Fibroblast of lung (primary cell): ENCODE results near the gene OGFR. TPM values are rescaled to one million over a fixed set of nuclear protein-coding genes. Genes with fewer than 3 reads are reported as not detected.
"Not testable (repeated sequence)": the region's sequence is repeated elsewhere in the genome, so short reads cannot be mapped to it uniquely, and the experiment has no call there.

ENCODE experiments used
- DNase-seq, 2 donors: peaks; one replicate each; pipeline versions ENCODE4 v3.0.0 to v3.0.0-alpha.2; 2010; ENCODE audit warnings: low read depth in 2 of 2
- H2AFZ ChIP-seq: 2 replicates; pipeline ENCODE4 v1.5.1; 2012; ENCODE audit warnings: low read length, control low read depth, inconsistent platforms
- H3K27ac ChIP-seq: 2 replicates; pipeline ENCODE4 v1.5.1; 2011; ENCODE audit warnings: low read length, control low read depth; ENCODE audit not compliant: insufficient read depth
- H3K27me3 ChIP-seq: 2 replicates; pipeline ENCODE4 v1.5.1; 2011; ENCODE audit warnings: mild to moderate bottlenecking, low read length; ENCODE audit not compliant: control insufficient read depth, insufficient read depth
- H3K36me3 ChIP-seq: 2 replicates; pipeline ENCODE4 v1.5.1; 2011; ENCODE audit warnings: low read length; ENCODE audit not compliant: control insufficient read depth, insufficient read depth
- H3K4me1 ChIP-seq: 2 replicates; pipeline ENCODE4 v1.5.1; 2011; ENCODE audit warnings: low read length; ENCODE audit not compliant: control insufficient read depth, insufficient read depth; ENCODE audit errors: extremely low read depth
- H3K4me2 ChIP-seq: 2 replicates; pipeline ENCODE4 v1.5.1; 2011; ENCODE audit warnings: low read length, control low read depth; ENCODE audit not compliant: insufficient read depth; ENCODE audit errors: extremely low read depth
- H3K4me3 ChIP-seq, 4 experiments: fragments of 200-600 bp in 1 of 4; sonication (generic) in 1 of 4; replicated peaks in 1 of 4; 2 replicates each; pipeline ENCODE4 v1.5.1; 2011 to 2016; ENCODE audit warnings: low read length in 4 of 4, low read depth in 3 of 4, mild to moderate bottlenecking in 3 of 4, control low read depth in 2 of 4, inconsistent platforms in 1 of 4, mixed read lengths in 1 of 4; ENCODE audit not compliant: insufficient read depth in 1 of 4; ENCODE audit errors: control extremely low read depth in 1 of 4
- H3K79me2 ChIP-seq: 2 replicates; pipeline ENCODE4 v1.5.1; 2012; ENCODE audit warnings: mild to moderate bottlenecking, low read length, inconsistent platforms; ENCODE audit not compliant: control insufficient read depth, insufficient read depth
- H3K9ac ChIP-seq: 2 replicates; pipeline ENCODE4 v1.5.1; 2011; ENCODE audit warnings: mild to moderate bottlenecking, low read length, control low read depth; ENCODE audit not compliant: insufficient read depth
- H3K9me3 ChIP-seq: 2 replicates; pipeline ENCODE4 v1.5.1; 2012; ENCODE audit warnings: low read depth, low read length; ENCODE audit not compliant: control insufficient read depth, insufficient read depth
- H4K20me1 ChIP-seq: 2 replicates; pipeline ENCODE4 v1.5.1; 2011; ENCODE audit warnings: low read length; ENCODE audit not compliant: control insufficient read depth, insufficient read depth; ENCODE audit errors: extremely low read depth
- EZH2 ChIP-seq: IDR thresholded peaks from 2 replicates; pipeline ENCODE4 v1.5.1; 2012; ENCODE audit warnings: low read length, control low read depth, mild to moderate bottlenecking; ENCODE audit errors: missing control alignments
- polyA plus RNA-seq, 2 donors: library from polyadenylated mRNA; depleted of rRNA in 1 of 2; stranded (reverse) in 1 of 2; unstranded in 1 of 2; fragments of >200 nt; gene quantifications; 2 replicates each; pipeline ENCODE4 v1.2.1, GENCODE V29; 2011 to 2012; ENCODE audit warnings: missing spikeins in 1 of 2
- total RNA-seq: library from RNA; depleted of rRNA; stranded (reverse); fragments of >200 nt; gene quantifications from 2 replicates; pipeline ENCODE4 v1.2.1, GENCODE V29; 2014
- TF ChIP-seq, protein P1 (sequence below), 2 donors: IDR thresholded peaks in 1 of 2; conservative IDR thresholded peaks in 1 of 2; 1 replicate in 1 of 2; 2 replicates in 1 of 2; pipeline ENCODE4 v1.5.1; 2011 to 2012; ENCODE audit warnings: low read length in 2 of 2, control low read depth in 1 of 2, inconsistent platforms in 1 of 2, low read depth in 1 of 2, mild to moderate bottlenecking in 1 of 2

OGFR gene
- total and polyA plus RNA-seq, 2 donors (not counting 1 experiment from before 2014, with no cell fraction given): 19.7 to 34.0 TPM

DNA sequence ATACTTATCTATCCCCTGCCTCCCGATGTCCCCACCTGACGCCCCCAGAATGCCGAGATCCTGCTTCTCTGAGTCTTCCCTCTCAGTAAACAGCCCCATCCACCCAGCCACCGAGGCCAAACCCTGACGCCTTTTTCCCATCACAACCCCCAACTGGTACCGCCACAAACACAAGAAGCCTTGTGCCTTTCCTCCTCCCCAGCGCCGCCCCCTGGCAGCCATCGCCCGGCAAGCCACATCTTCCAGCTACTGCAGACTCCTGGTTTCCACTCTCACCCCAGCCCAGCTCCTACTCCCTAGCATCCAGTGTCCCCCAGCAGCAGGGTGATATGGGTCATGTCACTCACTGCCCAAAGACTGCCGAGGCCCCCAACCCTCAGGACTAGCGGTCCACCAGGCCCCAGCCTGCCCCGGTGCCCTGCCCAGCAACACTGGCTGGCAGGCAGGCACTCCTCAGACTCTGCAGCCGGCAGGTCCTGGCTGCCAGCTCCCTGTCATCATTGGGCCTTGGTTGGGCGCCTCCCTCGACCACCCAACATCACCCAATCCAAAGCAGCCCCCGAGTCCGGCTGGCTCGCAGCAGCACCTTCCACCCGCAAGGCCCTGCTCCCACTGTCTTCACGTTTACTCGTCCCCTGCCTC lies 45.8 kb downstream of the OGFR start:
- Histone ChIP-seq H4K20me1 (no peaks in the 10 kb centered on the region), H3K4me2 (no peak overlapping the region), H3K4me1 (no peaks in the 10 kb centered on the region), H3K79me2 (no peaks in the 10 kb centered on the region), H3K36me3 (peaks cover 5% of the 10 kb centered on the region), H3K9ac (no peak overlapping the region), H3K9me3 (no peaks in the 10 kb centered on the region), H2AFZ (no peak overlapping the region), H3K27ac (no peak overlapping the region), H3K4me3 (no peak overlapping the region), H3K27me3 (no peaks in the 10 kb centered on the region)
- TF ChIP-seq EZH2: no peak
- TF ChIP-seq, protein P1, sequence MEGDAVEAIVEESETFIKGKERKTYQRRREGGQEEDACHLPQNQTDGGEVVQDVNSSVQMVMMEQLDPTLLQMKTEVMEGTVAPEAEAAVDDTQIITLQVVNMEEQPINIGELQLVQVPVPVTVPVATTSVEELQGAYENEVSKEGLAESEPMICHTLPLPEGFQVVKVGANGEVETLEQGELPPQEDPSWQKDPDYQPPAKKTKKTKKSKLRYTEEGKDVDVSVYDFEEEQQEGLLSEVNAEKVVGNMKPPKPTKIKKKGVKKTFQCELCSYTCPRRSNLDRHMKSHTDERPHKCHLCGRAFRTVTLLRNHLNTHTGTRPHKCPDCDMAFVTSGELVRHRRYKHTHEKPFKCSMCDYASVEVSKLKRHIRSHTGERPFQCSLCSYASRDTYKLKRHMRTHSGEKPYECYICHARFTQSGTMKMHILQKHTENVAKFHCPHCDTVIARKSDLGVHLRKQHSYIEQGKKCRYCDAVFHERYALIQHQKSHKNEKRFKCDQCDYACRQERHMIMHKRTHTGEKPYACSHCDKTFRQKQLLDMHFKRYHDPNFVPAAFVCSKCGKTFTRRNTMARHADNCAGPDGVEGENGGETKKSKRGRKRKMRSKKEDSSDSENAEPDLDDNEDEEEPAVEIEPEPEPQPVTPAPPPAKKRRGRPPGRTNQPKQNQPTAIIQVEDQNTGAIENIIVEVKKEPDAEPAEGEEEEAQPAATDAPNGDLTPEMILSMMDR (conservative IDR thresholded peaks at IDR 0.05 in 1 of 2, IDR thresholded peaks at IDR 0.05 in 1 of 2; ENCODE audit: low read depth in 1 of 2, low read length in 2 of 2): no peak
- no peak for DNase-seq

DNA sequence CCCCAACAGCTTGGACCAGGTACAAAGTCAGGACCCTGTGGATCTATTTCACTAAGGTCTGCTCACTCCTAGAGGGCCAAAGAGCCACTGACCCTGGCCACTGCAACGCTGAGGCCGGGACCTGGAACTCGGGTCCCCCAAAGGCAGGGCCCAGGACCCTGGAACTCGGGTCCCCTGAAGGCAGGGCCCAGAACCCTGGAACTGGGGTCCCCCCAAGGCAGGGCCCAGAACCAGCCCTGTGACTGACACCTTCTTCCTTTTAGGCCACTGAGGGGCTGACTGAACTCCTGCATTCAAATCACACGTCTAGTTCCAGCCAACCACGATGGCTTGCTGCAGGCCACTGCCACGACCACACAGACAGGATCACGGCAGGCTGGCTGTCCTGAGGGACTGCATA lies 47.6 kb downstream of the OGFR start:
- peaks cover 7% of the 10 kb centered on the region for H3K36me3 ChIP-seq
- no peak for TF ChIP-seq EZH2
- TF ChIP-seq, protein P1 (conservative IDR thresholded peaks at IDR 0.05 in 1 of 2, IDR thresholded peaks at IDR 0.05 in 1 of 2; ENCODE audit: low read depth in 1 of 2, low read length in 2 of 2): no peak
- H3K27ac ChIP-seq: no peak overlapping the region
- no peak overlapping the region for H3K4me3 ChIP-seq
- H4K20me1 ChIP-seq: no peaks in the 10 kb centered on the region
- no peaks in the 10 kb centered on the region for H3K79me2 ChIP-seq
- no peak overlapping the region for H2AFZ ChIP-seq
- no peak overlapping the region for H3K9ac ChIP-seq
- H3K4me1 ChIP-seq: no peaks in the 10 kb centered on the region
- no peaks in the 10 kb centered on the region for H3K27me3 ChIP-seq
- DNase-seq: no peak
- H3K9me3 ChIP-seq: no peaks in the 10 kb centered on the region
- no peak overlapping the region for H3K4me2 ChIP-seq

DNA sequence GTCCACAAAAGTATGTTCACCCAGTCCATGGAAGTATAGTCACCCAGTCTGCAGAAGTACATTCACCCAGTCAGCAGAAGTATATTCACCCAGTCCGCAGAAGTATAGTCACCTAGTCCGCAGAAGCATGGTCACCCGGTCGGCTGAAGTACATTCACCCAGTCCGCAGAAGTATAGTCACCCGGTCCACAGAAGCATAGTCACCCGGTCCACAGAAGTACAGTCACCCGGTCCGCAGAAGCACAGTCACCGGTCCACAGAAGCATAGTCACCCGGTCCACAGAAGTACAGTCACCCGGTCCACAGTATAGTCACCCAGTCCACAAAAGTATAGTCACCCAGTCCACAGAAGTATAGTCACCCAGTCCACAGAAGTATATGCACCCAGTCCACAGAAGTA lies 48.2 kb downstream of the OGFR start:
- Histone ChIP-seq H3K4me2 (no peak overlapping the region), H3K4me1 (no peaks in the 10 kb centered on the region), H3K36me3 (peaks cover 7% of the 10 kb centered on the region), H3K79me2 (no peaks in the 10 kb centered on the region), H3K9me3 (no peaks in the 10 kb centered on the region), H3K9ac (no peak overlapping the region), H3K27me3 (no peaks in the 10 kb centered on the region), H2AFZ (no peak overlapping the region), H3K27ac (no peak overlapping the region), H3K4me3 (no peak overlapping the region), H4K20me1 (no peaks in the 10 kb centered on the region)
- DNase-seq: no peak
- TF ChIP-seq EZH2: no peak
- TF ChIP-seq, protein P1 (conservative IDR thresholded peaks at IDR 0.05 in 1 of 2, IDR thresholded peaks at IDR 0.05 in 1 of 2; ENCODE audit: low read depth in 1 of 2, low read length in 2 of 2): no peak

DNA sequence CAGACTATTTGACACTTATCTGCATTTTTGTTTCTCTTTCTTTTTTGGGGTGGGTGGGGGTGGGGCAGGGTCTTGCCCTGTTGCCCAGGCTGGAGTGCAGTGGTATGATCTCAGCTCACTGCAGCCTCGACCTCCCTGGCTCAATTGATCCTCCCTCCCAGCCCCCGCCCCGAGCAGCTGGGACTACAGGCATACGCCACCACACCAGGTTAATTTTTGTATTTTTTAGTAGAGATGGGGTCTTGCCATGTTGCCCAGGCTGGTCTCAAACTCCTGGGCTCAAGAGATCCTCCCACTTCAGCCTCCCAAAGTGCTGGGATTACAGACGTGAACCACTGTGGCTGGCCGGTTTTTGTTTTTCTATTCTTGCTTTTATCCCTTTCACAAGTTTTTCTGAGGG lies 48.7 kb downstream of the OGFR start:
- not testable (repeated sequence) for H3K4me1 ChIP-seq, H3K36me3 ChIP-seq, H3K9ac ChIP-seq, H3K9me3 ChIP-seq, H3K79me2 ChIP-seq, H3K27me3 ChIP-seq, H3K4me2 ChIP-seq, DNase-seq, H3K27ac ChIP-seq, H2AFZ ChIP-seq, H4K20me1 ChIP-seq, H3K4me3 ChIP-seq
